Fibroblast of pulmonary artery (primary cell): ENCODE data around the gene PLEKHM1.
"Not testable (repeated sequence)": the region's sequence is repeated elsewhere in the genome, so short reads cannot be mapped to it uniquely, and the experiment has no call there.

Source experiments
- DNase-seq: peaks from one replicate; pipeline ENCODE4 v3.0.0-alpha.2; 2010; ENCODE audit warnings: low read depth
- H3K4me3 ChIP-seq: replicated peaks from 2 replicates; pipeline ENCODE4 v1.5.1; 2011; ENCODE audit warnings: low read depth, mild to moderate bottlenecking, control low read depth, low read length, moderate library complexity
- TF ChIP-seq, protein P1 (sequence below): IDR thresholded peaks from 2 replicates; pipeline ENCODE4 v1.5.1; 2011; ENCODE audit warnings: mild to moderate bottlenecking, control low read depth, low read length, inconsistent platforms; ENCODE audit errors: missing control alignments

PLEKHM1 gene

DNA sequence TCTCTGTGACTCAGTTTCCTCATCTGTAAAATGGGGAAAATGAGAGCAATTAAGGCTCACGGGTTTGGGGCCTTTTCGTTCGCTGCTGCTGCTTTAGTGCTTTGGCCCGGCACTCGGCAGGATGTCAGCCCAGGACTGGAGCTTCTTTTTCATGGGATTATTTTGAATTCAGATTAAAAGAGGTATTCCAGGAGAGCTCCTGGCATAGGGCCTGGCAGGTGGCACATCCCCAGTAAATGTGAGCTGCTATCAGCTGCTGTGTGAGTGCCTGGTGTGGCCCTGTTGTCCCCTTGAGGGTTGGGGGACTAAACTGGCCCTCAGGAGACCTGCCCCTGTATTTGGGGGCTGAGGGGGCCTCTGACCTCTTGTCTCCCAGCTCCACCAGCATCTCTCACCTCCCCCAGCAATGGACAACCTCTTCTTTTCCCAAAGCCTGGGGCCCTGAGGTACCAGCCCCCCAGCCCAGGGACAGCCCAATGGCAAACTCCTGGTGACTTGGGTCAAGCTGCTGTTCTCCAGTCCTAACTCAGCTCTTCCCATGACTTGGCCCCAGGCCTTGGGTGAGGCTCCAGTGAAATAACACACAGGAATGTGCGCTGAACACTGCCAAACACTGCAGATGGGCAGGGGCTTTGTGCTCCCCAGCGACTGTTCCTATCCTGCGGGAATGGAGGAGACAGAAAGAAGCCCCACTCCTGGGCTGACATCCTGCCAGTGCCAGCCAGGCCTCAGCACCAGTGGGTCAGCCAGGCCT is 43.5 kb downstream of the PLEKHM1 start:
- peak; percentile 42 for DNase-seq

DNA sequence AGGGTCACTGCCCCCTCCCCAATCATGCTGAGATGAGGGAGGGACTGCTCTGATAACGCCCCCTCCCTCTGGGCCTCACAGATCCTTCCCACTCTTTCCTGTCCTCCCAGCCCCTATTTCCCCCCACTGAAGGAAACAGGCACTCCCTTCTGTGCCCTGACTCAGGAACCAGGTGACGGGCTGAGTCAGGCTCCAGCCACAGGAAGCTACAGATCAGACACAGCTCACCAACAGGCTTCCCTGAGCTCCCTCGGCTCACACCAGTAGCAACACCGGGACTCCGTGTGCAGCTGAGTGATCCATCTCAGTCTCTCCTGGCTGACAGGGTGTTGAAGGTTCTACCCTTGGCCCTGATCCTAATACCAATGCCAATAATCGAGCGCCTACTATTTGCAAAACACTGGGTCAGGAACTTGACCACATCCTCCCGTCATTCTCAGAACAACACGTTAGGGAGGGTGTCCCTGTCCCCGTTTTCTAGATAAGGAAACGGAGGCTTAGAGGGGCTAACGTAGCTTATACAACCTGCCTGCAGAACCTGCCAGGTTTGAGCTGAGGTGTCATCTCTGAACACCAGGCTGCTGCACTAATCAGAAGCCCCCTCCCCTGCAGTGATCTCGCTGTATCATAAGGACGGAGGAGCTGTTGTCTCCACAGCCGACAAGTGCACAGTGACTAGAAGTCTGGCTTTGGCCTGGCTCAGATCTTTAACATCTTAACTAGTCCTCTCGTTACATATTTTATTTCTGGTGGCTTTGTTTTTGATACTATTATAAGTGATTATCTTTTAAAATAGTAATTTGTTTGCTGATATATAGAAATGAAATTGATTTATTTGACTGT is 44.4 kb downstream of the PLEKHM1 start:
- DNase-seq = peak; percentile 62
- not testable (repeated sequence) for H3K4me3 ChIP-seq

More for the DNA sequence above, 43.5 kb downstream of the PLEKHM1 start:
- H3K4me3 ChIP-seq = not testable (repeated sequence)

DNA sequence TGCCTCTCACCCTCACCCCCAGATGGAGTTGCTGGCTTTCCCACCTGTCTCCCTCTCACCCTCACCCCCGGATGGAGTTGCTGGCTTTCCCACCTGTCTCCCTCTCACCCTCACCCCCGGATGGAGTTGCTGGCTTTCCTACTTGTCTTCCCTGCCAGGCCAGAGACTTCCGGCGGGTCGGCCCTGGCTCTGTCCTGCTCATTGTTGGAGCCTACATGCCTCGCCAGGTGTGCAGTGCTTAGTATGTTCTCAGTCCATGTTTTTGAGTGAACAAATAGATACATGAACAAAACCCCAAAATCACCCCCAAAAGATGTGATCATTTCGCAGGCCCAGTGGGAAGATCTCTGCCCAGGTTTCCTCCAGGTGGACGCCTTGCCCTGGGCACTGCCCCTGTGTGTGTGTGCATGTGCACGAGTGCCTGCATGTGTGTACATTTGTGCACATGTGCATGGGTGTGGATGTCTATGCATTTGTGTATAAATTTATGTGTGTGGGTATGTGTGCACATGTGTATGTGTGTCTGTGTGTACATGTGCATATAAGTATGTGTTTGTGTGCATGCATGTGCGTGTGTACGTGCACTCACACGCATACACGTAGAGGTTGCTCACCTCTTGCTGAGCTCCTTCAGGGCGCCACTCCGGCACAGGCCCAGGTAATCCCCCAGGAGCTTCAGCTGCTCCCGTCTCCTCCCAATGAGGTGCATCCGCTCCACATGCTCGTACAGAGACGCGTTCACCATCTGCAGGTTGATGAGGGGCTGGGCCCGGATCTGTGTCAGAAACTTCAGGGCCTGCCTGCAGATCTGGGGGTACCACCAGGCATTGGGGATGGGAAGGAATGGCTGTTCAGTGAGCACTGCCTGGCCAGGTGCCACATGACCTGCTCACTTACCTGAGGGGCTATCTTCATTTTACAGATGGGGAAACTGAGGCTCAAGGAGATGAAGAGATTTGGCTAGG is 45.4 kb downstream of the PLEKHM1 start:
- DNase-seq, H3K4me3 ChIP-seq: not testable (repeated sequence)

DNA sequence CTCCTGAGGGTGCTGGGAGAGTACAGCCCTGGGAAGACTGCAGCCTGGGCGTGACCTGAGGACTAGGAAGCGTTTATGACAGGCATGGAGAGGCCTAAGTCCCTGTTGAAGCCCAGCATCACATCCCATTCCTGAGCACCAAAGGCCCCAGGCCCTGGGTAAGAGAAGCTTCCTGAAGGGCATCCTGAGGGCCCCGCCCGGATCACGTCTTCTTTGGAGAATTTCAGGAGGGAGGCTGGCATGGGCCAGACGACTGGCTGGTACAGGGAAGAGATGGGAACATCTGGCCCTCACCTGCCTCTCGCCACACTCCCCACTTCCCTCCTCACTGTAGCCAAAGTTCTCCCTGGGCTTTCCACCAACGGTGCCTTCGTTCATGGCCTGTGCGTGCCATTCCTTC is 46.2 kb downstream of the PLEKHM1 start:
- DNase-seq, H3K4me3 ChIP-seq: not testable (repeated sequence)

DNA sequence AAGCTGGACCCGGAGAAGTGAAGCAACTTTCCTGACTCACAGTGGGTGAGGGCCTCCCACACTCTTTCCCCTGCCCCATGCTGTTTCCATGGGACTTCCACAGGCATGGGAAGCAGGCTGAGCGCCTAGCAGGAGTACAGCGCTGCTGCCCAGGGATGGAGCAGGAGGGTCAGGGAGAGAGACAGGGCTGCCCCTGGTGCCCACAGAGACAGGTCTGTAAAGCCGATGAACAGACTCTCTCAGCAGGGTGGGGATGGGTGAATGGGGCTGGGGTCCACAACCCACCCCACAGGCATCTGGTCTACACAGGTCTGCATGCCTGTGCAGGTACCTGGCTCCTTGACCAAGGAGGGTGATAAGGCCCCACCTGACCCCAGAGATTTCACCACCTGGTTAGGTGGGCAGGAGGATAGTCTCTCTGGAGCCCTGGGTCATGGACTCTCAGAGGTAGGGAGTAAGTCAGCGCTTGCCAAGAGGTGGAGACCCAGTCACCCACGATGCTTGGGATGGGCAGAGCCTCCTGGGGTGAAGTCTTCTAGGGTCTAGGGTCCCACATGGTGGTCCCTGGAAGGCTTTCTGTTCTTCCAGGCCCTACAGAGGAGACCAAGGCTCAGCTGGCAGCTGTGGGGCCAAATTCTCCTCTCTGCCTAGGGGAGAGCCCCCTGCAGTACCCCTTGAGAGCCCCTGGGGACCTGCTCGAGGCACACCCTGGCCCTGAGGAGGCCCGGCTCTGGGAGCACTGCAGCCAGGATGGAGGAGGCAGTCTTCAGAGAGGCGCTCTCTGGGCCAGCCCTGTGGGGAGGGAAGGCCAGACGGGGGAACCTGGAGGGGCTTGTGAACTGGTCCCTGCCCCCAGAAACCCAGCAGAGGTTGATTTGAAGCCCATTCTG is 46.9 kb downstream of the PLEKHM1 start:
- H3K4me3 ChIP-seq, DNase-seq: not testable (repeated sequence)

DNA sequence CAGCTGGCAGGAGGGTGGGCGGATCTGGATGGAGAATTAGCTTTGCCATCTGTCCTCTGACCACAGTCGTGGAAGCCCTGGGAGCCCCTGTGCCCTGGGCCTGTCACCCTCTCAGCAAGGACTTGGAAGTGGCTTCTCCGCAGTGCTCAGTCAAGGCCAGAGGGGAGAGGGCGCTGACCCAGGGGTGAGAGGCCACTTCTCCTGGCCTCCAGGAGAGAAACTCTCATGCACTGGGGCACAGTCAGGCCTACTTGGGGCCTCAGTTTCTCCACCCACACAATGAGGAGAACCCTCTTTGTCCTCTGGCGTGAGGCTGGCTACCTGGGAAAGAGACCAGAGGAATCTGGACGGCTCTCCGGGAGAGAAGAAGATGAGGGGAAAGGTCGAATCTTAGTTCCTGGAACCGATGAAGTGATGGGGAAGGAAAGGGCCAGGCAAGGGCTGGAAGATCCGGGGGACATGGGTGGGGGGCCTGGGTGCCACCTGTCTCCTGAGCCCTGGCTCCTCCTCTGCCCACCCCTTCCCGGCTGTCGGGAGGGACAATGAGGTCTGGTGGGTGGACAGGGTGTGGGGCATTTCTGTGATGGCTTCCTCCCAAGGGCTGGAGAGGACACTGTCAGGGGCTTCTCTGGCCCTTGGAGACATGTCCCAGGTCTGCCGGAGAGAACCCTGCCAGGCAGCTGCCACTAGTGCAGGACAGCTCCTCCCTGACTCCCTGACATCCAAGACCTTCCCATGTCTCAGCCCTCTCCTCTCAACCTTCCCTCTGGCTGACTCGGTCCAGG is 48.8 kb downstream of the PLEKHM1 start:
- DNase-seq = no peak
- TF ChIP-seq, protein P1, sequence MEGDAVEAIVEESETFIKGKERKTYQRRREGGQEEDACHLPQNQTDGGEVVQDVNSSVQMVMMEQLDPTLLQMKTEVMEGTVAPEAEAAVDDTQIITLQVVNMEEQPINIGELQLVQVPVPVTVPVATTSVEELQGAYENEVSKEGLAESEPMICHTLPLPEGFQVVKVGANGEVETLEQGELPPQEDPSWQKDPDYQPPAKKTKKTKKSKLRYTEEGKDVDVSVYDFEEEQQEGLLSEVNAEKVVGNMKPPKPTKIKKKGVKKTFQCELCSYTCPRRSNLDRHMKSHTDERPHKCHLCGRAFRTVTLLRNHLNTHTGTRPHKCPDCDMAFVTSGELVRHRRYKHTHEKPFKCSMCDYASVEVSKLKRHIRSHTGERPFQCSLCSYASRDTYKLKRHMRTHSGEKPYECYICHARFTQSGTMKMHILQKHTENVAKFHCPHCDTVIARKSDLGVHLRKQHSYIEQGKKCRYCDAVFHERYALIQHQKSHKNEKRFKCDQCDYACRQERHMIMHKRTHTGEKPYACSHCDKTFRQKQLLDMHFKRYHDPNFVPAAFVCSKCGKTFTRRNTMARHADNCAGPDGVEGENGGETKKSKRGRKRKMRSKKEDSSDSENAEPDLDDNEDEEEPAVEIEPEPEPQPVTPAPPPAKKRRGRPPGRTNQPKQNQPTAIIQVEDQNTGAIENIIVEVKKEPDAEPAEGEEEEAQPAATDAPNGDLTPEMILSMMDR = no peak
- H3K4me3 ChIP-seq = no peak overlapping the region

DNA sequence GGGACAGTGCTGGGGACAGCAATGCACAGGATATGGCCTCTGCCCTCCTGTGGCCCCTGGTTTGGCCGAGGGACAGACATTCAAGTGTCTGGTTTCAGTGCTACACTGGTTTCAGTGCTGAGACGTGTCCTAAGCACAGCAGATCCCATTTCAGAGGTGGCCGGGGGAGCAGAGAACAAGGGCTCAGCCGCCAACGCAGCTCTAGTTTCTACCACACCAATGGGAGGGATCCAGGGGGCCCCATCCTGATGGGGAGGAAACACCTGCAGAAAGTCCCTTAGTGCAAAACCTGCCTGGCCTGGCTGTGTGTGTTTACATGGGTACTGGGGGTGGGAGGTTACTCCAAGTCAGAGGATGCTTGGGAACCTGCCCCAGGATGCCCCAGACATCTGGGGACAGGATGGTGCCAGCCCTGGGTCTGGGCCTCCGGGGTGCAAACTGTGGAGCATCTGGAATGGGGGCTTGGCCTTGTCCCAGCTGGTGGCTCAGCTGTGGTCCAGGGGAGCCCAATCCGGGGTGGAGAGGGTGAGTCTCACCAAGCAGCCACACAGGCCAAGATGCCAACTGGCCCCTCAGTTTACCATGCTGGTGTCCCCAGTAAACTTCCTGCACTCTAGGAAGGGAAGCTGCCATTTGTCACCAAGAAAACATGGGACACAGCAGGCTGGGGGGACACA is 49.5 kb downstream of the PLEKHM1 start:
- DNase-seq, H3K4me3 ChIP-seq: not testable (repeated sequence)

DNA sequence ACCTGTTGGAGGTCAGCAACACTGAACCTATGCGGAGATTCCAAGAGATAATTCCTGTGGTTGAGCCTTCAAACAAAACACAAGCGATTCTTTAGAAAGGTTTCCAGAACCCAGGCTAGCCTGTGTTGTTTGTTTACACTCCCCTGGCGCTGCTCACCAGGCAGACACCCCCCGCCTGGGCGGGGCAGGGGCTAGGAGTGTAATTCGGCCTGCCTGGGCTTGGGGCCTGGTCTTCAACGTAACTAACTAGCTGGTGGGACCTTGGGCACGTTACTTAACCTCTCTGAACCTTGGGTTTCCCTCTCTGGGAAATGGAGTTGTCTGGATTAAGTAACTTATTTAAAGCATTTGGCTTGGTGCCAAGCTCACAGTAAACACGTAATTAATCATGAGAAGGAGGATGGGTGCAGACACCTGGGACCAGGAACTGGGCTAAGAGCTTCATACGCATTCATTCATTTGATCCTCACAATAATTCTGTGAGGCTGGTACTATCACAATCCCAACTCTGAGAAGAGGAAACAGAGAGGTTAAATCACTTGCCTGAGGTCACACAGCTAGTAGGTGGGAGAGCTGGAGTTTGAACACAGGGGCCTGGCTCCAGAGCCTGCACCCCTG is 50.3 kb downstream of the PLEKHM1 start:
- no peak overlapping the region for H3K4me3 ChIP-seq
- peak; percentile 33 for DNase-seq
- TF ChIP-seq, protein P1 = no peak
